Psoas muscle (tissue), 7 donors: ENCODE measurements around the gene LYZL4. TPM values are rescaled to one million over a fixed set of nuclear protein-coding genes. Genes with fewer than 3 reads are reported as not detected.

ENCODE experiments used
- polyA plus RNA-seq, 3 donors: library from polyadenylated mRNA; stranded (reverse); fragments of 200-250 nt; gene quantifications; one replicate each; pipeline ENCODE4 v1.2.3, GENCODE V29; 2013
- total RNA-seq, 4 donors: library from RNA; stranded (reverse); fragmentation: NEBNext Ultra II Directional in 2 of 4; extraction: Animal tissue kit (Norgen Biotek cat#: 25700) in 2 of 4; gene quantifications; one replicate each; pipeline versions ENCODE4 v1.2.1 to v1.2.4, GENCODE V29; 2021 to 2023
- donor health status: healthy with polysubstance abuse.
- donor health status: DM: no; HTN: no; CAD: no; lungs with moderate emphysema.
- donor health status: Bipolar disorder and iron deficiency.
- donor health status: healthy.
- donor health status: DM: no; HTN: no; CAD: no.
- donor health status: DM: no; HTN: no; CAD: no.
- donor health status: DM: yes; HTN: yes; CAD: no.

Gene LYZL4
- total and polyA plus RNA-seq, 7 donors, result not detected

Other genes starting within 250 kb of the LYZL4 start
- gene CCK, start 144.4 kb downstream of the LYZL4 start, total RNA-seq, result not detected
- under 1 TPM in 2 of 3 donors, not detected in 1; 0.22 to 0.31 TPM for gene CCK, start 144.4 kb downstream of the LYZL4 start, polyA plus RNA-seq
- 1 to 10 TPM in 2 of 4 donors, under 1 TPM in 2; 0.37 to 1.8 (median 1.0) TPM for gene VIPR1, start 92.0 kb upstream of the LYZL4 start, total RNA-seq
- under 1 TPM; 0.28 to 0.95 (median 0.69) TPM for gene VIPR1, start 92.0 kb upstream of the LYZL4 start, polyA plus RNA-seq
- 10 to 100 TPM; 13.0 to 31.0 (median 15.5) TPM for gene SEC22C, start 171.4 kb upstream of the LYZL4 start, total RNA-seq
- 10 to 100 TPM; 11.2 to 46.8 (median 15.5) TPM for gene SEC22C, start 171.4 kb upstream of the LYZL4 start, polyA plus RNA-seq
- 10 to 100 TPM in 1 of 4 donors, 1 to 10 TPM in 3; 8.2 to 11.2 (median 9.5) TPM for gene SS18L2, start 180.2 kb upstream of the LYZL4 start, total RNA-seq
- gene SS18L2, start 180.2 kb upstream of the LYZL4 start, polyA plus RNA-seq, result 10 to 100 TPM; 16.8 to 31.6 (median 20.1) TPM
- 10 to 100 TPM; 12.9 to 23.0 (median 17.6) TPM for gene NKTR, start 190.1 kb upstream of the LYZL4 start, total RNA-seq
- gene NKTR, start 190.1 kb upstream of the LYZL4 start, polyA plus RNA-seq, result 10 to 100 TPM in 2 of 3 donors, 1 to 10 TPM in 1; 9.0 to 14.1 (median 11.1) TPM
- gene ZBTB47, start 243.1 kb upstream of the LYZL4 start, total RNA-seq, result 100 to 1,000 TPM in 2 of 4 donors, 10 to 100 TPM in 2; 87.2 to 151 (median 110) TPM
- 10 to 100 TPM; 41.6 to 90.3 (median 72.6) TPM for gene ZBTB47, start 243.1 kb upstream of the LYZL4 start, polyA plus RNA-seq